GM19372 (cell line): ENCODE results near the gene RPL13.
"Not testable (repeated sequence)": the region's sequence is repeated elsewhere in the genome, so short reads cannot be mapped to it uniquely, and the experiment has no call there.

Source experiments
- ATAC-seq: cut with Tn5 transposase; IDR thresholded peaks from one replicate; pipeline ENCODE4 v1.9.1; 2021; ENCODE audit warnings: mild to moderate bottlenecking, low read depth, moderate library complexity; ENCODE audit not compliant: unreplicated experiment

The RPL13 gene

DNA sequence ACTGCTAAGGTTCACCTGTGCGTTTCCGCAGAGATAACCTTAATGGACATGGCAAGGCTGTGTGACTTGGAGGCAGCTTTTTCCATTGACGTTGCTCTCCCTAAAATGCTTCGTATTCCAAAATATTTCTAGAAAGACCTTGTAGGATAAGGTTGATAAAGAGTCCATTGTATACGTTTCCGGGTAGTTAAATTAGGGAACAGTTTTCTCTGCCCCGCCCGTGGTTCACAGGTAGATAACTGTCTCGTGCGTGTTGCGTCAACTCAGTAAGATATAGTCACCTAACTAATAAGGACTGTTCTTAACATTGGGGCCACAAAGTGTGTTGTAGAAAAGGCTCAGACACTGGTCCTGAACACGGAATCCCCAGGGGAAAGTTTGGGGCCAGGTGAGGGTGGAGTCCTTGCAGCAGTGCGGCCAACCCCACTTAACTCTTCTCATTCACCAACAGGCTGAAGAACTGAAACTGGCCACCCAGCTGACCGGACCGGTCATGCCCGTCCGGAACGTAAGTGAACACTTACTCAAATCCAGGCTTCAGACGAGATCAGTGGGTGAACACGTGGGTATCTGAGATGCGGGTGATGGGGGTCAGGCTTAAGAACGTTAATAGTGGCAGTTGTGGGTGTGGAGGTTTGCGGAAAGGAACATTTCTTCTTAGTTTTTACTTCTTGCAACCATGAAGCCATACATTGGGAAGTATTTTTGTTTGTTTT is 1.6 kb downstream of the RPL13 start:
- no peak for ATAC-seq

DNA sequence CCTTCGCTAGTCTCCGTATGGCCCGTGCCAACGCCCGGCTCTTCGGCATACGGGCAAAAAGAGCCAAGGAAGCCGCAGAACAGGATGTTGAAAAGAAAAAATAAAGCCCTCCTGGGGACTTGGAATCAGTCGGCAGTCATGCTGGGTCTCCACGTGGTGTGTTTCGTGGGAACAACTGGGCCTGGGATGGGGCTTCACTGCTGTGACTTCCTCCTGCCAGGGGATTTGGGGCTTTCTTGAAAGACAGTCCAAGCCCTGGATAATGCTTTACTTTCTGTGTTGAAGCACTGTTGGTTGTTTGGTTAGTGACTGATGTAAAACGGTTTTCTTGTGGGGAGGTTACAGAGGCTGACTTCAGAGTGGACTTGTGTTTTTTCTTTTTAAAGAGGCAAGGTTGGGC is 2.5 kb downstream of the RPL13 start:
- ATAC-seq, result no peak

DNA sequence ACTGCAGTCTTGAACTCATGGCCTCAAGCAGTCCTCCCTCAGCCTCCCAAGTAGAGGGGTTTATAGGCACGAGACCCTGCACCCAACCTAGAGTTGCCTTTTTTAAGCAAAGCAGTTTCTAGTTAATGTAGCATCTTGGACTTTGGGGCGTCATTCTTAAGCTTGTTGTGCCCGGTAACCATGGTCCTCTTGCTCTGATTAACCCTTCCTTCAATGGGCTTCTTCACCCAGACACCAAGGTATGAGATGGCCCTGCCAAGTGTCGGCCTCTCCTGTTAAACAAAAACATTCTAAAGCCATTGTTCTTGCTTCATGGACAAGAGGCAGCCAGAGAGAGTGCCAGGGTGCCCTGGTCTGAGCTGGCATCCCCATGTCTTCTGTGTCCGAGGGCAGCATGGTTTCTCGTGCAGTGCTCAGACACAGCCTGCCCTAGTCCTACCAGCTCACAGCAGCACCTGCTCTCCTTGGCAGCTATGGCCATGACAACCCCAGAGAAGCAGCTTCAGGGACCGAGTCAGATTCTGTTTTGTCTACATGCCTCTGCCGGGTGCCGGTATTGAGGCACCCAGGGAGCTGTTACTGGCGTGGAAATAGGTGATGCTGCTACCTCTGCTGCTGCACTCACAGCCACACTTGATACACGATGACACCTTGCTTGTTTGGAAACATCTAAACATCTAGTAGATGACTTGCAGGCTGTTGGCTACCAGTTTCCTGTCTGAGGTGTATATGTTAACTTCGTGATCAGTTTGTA is 3.3 kb downstream of the RPL13 start:
- ATAC-seq, result no peak

DNA sequence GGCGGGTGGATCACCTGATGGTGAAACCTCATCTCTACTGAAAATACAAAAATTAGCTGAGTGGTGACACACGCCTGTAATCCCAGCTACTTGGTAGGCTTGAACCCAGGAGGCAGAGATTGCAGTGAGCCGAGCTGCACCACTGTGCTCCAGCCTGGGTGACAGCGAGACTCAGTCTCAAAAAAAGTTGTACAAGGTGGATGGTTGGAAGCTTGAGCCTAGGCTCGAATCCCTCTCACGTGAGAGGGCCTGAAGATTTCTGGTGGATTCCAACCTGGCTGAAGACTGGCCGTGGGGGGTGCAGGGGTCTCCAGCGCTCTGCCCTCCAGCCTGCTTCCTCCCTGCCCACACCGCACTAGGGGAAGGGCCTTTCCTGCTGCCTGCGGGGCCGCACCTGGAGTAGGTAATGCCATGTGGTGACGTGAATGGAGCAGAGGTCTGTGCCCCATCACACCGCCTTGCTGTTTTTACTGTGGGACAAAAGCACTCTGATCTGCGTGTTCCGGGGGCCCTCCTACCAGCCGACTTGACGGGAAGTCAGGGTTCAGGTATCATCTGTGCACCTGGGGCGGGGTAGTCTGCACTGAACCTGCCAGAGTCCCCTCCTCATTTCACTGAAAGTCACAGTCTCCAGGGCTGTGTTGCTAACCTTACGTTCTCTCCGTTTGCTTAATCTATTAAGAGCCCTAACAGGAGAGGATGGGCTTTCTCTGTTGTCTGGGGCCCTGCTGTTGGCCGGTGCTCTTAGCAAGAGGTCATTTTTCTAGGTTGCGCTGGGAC is 4.2 kb downstream of the RPL13 start:
- ATAC-seq, result no peak

DNA sequence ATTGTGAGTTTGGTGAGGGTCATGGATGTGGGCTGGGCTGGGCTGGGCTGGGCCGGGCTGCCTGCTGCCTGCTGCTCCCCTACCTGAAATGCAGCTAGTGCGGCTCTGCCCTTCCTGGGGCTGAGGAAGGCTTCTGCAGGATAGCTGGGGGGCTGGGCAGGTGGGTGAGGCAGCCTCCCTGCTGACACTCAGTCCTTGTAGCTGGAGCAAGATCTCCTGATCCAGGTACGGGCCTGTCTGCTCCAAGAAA is 4.7 kb downstream of the RPL13 start:
- no peak for ATAC-seq

DNA sequence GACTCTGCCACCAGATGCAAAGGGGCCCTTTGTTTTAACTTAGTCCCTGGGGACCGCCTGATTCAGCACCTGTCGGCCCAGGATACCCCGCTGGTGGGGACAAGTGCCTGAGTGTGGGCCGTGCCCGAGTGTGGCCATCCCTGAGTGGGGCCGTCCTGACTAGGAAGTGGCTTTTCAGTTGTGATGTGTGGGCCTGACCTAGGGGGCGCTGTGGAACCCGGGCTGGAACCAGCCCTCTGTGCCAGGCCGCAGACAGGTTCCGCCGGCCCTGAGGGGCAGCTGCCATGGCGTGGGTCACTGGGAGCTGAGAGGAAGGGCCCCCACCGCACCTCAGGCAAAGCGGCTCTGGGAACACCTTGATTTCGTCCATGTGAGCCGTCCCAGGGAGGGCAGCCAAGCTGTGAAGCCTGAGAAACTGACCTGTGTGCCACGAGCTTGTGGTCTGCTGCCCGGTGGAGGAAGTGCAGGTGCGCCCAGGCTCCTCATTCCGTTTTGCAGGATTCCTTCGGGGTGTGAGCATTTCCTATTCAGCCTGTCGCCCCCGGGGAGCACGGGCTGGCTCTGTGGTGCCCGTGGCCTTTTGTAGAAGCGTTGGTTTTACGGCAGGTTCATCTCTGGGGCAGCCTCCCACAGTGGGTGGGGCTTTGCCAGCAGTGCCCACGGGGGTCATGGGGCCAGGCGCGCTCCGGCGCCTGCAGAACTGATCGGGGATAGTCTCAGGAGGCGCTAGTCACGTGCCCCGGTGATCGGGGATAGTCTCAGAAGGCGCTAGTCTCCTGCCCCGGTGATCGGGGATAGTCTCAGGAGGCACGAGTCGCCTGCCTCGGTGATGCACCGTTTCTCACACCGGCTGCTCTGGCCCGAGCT is 5.3 kb downstream of the RPL13 start:
- no peak for ATAC-seq

DNA sequence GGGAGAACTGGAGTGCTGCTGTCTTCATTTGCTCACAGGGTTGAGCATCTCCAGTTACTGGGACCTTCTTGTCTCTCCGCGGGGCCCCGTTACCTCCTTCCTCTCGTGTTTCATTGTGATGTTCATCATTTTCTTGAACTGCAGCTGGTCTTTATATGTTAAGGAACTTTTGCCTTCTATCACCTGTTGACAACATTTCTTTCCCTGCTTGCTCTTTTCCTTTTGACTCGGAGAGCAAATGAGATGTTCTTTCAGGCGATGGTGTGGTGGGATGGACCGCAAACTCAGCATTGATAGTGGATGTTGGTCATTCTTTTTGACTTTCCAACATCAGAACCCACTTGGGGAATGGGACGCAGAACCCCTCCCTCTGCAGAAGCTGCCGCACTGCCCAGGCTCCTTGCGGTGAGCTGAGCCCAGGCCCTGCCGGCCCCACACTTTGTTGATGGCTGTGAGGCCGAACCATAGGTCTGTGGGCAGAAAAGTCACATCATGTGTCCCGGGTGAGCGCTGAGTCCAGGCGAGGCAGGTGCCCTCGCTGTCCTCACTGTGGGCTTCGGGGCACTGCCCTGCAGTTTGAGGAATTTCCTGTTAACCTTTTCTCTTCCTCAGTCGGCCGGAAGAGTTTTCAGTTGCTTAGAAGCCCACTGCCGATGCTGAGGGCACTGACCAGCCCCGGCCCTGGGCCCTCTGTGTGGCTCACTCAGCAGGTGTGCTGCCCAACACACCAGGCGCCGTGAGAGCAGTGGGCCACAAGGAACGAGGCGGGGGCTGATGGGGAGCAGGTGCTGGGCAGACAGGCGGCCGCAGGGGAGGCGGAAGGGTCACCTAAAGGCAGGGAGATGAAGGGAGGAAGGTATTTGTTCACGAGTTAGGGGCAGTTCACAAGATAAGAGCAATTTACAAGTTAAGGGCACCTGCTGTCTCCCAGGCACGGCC is 7.4 kb downstream of the RPL13 start:
- no peak for ATAC-seq

GRCh38 chr16:89569506-89570341 is 9.2 kb downstream of the RPL13 start:
- no peak for ATAC-seq

DNA sequence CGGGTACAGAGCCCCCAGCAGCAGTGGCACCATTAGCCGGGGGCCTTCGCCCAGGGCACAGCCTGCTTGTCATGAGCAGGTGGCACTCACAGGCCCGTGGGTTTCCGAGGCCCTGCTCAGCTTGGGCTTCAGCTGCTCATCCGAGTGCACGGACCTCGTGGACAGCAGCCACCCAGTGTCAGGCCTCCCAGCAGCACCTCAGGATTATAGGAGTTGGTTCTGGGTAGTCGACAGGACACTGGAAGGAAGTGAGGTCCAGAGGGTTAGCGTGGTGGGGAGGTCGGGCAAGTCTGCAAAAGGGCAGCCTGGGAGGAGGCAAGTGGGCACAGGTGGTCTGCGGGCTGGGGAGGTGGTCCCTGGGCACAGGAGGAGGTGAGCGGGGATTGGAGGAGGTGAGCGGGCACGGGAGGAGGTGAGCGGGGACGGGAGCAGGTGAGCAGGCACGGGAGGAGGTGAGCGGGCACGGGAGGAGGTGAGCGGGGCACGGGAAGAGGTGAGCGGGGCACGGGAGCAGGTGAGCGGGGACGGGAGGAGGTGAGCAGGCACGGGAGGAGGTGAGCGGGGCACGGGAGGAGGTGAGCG is 10.0 kb downstream of the RPL13 start:
- ATAC-seq, result no peak

DNA sequence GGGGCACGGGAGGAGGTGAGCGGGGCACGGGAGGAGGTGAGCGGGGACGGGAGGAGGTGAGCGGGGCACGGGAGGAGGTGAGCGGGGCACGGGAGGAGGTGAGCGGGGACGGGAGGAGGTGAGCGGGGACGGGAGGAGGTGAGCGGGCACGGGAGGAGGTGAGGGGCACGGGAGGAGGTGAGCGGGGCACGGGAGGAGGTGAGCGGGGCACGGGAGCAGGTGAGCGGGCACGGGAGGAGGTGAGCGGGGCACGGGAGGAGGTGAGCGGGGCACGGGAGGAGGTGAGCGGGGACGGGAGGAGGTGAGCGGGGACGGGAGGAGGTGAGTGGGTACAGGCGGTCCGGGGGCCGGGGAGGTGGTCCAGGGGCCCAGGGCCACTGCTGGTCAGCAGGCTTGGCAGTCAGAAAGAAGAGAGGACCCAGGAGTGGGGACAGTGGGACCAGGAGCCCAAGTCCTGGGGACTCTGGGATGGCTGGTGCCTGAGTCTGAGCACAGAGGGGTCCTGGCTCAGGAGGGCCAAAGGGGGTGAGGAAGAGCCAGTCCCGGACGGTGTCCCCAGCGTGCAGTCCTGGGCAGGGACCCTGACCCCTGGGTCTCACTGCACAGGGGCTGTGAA is 10.6 kb downstream of the RPL13 start:
- ATAC-seq, result not testable (repeated sequence)

DNA sequence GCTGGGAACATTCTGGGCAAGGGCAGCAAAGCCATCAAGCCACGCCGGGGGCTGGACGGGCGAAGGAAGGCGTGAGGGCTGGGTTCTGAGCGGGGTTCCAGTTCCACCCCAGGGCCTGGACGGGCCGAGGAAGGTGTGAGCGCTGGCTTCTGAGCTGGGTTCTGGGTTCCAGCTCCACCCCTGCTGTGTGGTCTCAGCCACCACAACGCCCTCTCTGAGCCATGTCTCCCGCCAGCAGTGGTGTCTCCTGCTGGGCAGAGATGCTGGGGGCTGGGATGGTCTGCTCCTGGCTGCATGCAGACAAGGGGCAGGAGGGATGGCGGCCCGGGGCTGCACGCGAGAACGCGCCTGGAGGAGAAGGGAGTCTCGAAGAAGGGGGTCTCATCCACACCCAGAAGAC is 11.2 kb downstream of the RPL13 start:
- no peak for ATAC-seq

- no peak for ATAC-seq
Measured at GRCh38 chr16:89572073-89572484, 11.6 kb downstream of the RPL13 start.

- no peak for ATAC-seq
Measured at GRCh38 chr16:89572485-89573205, 12.2 kb downstream of the RPL13 start.

- ATAC-seq, result no peak
Measured at GRCh38 chr16:89573826-89574680, 13.6 kb downstream of the RPL13 start.

DNA sequence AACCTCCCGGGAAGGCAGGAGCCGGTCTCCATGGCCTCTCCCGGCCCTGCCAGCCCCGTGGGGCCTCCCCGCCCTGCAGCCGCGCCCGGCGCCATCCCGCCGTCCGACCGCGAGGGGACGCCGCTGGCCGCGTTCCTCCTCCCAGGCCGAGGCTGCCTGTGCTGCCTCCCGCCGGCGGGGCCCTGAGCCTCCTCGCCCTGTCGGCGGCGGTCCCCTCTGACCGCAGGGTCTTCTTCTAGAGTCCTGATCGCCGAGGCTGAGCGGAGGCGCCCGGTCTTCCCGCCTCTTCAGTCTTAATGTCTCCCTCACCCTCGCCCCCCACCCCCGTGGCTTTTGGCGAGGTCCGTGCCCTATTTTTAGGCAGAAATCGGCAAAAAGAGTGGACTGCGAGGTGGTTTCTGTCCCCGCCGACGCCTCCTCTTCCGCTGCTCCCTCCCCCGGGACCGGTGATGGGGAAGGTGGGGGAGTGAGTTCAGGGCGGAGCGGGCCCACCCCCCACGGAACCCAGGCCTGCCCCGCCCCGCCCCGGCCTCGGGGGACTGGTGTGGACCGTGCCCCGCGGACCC is 14.3 kb downstream of the RPL13 start:
- ATAC-seq, result no peak
